Activated CD4-positive, alpha-beta T cell treated with anti-CD3 and anti-CD28 coated beads, Interleukin-2, amount 10 ng/mL, durations not matched to agents 24 days and 14 days (primary cell): ENCODE measurements around the gene PDXDC1. TPM values are rescaled to one million over a fixed set of nuclear protein-coding genes. Genes with fewer than 3 reads are reported as not detected.
"Not testable (repeated sequence)": the region's sequence is repeated elsewhere in the genome, so short reads cannot be mapped to it uniquely, and the experiment has no call there.

ENCODE experiments used
- DNase-seq: peaks from one replicate; pipeline ENCODE4 v3.0.0; 2022
- H3K27ac Mint-ChIP-seq: one replicate; pipeline ENCODE4 v1.8.0; 2022; ENCODE audit warnings: mild to moderate bottlenecking, mixed read lengths
- H3K27me3 Mint-ChIP-seq: one replicate; pipeline ENCODE4 v1.8.0; 2022; ENCODE audit warnings: mixed read lengths
- H3K36me3 Mint-ChIP-seq: one replicate; pipeline ENCODE4 v1.8.0; 2022; ENCODE audit warnings: low read depth, mild to moderate bottlenecking, mixed read lengths
- H3K4me1 Mint-ChIP-seq: one replicate; pipeline ENCODE4 v1.8.0; 2021; ENCODE audit warnings: mixed read lengths
- H3K4me3 Mint-ChIP-seq: one replicate; pipeline ENCODE4 v1.8.0; 2022; ENCODE audit warnings: mild to moderate bottlenecking, moderate library complexity, mixed read lengths
- H3K9me3 Mint-ChIP-seq: one replicate; pipeline ENCODE4 v1.8.0; 2021; ENCODE audit warnings: mixed read lengths
- intact Hi-C: fragments of 100-400 bp; cut with micrococcal nuclease; formaldehyde crosslinking; loops from one replicate; pipeline ENCODE4 v1.15.1; 2023
- total RNA-seq: library from RNA; stranded (reverse); gene quantifications from 2 replicates; pipeline ENCODE4 v1.2.3, GENCODE V29; 2022

The PDXDC1 gene
- total RNA-seq, 1 donor from 2014 or later, result 56.1 TPM

- H3K36me3 Mint-ChIP-seq, H3K27me3 Mint-ChIP-seq, H3K4me1 Mint-ChIP-seq, DNase-seq, H3K4me3 Mint-ChIP-seq, H3K9me3 Mint-ChIP-seq, intact Hi-C loops, H3K27ac Mint-ChIP-seq: not testable (repeated sequence)
Measured at GRCh38 chr16:15143601-15144091, 168.8 kb downstream of the PDXDC1 start.

- H3K27me3 Mint-ChIP-seq, DNase-seq, H3K4me1 Mint-ChIP-seq, H3K9me3 Mint-ChIP-seq, H3K27ac Mint-ChIP-seq, H3K36me3 Mint-ChIP-seq, H3K4me3 Mint-ChIP-seq, intact Hi-C loops: not testable (repeated sequence)
Measured at GRCh38 chr16:15144092-15144631, 169.3 kb downstream of the PDXDC1 start.

DNA sequence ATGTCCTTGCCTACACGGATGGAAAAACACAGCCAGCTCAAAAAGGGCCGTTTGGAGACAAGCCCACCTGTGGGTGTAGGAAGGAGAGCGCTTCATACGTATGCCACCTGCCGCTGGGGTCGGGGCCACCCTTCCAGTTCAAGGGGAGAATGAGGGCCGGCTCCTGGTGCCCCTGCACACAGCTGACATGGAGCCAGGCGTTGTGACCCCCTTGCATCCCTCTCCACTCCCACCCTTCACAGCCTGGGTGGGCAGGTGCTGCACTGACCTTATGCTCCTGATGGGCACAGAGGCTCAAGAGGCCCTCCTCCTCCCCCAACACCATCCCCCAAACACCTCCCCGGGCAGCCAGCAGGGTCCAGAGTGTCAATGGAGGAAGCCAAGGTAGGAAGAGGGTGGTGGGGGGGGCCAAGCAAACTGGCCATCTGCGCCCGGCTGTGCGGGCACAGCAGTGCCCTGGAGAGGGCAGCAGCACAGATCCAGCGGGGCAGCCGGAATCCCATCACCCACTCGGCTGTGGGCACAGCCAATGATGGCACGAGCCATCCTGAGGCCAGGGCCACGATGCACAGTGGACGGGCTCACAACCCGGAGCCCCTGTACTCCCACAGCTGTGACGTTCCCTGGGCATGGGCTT, 170.1 kb downstream of the PDXDC1 start:
- intact Hi-C loops, H3K9me3 Mint-ChIP-seq, DNase-seq, H3K27ac Mint-ChIP-seq, H3K27me3 Mint-ChIP-seq, H3K4me3 Mint-ChIP-seq, H3K4me1 Mint-ChIP-seq, H3K36me3 Mint-ChIP-seq: not testable (repeated sequence)

- intact Hi-C loops, H3K4me1 Mint-ChIP-seq, H3K27ac Mint-ChIP-seq, H3K4me3 Mint-ChIP-seq, H3K9me3 Mint-ChIP-seq, H3K27me3 Mint-ChIP-seq, DNase-seq, H3K36me3 Mint-ChIP-seq: not testable (repeated sequence)
Measured at GRCh38 chr16:15145418-15146263, 170.8 kb downstream of the PDXDC1 start.

- H3K4me1 Mint-ChIP-seq, H3K27ac Mint-ChIP-seq, DNase-seq, intact Hi-C loops, H3K4me3 Mint-ChIP-seq, H3K27me3 Mint-ChIP-seq, H3K9me3 Mint-ChIP-seq, H3K36me3 Mint-ChIP-seq: not testable (repeated sequence)
Measured at GRCh38 chr16:15146264-15146662, 171.4 kb downstream of the PDXDC1 start.

- H3K36me3 Mint-ChIP-seq, intact Hi-C loops, H3K4me1 Mint-ChIP-seq, H3K9me3 Mint-ChIP-seq, H3K27me3 Mint-ChIP-seq, H3K4me3 Mint-ChIP-seq, DNase-seq, H3K27ac Mint-ChIP-seq: not testable (repeated sequence)
Measured at GRCh38 chr16:15148831-15149230, 174.0 kb downstream of the PDXDC1 start.

- H3K4me3 Mint-ChIP-seq, DNase-seq, H3K36me3 Mint-ChIP-seq, H3K27ac Mint-ChIP-seq, H3K27me3 Mint-ChIP-seq, H3K4me1 Mint-ChIP-seq, intact Hi-C loops, H3K9me3 Mint-ChIP-seq: not testable (repeated sequence)
Measured at GRCh38 chr16:15149260-15149659, 174.4 kb downstream of the PDXDC1 start.

DNA sequence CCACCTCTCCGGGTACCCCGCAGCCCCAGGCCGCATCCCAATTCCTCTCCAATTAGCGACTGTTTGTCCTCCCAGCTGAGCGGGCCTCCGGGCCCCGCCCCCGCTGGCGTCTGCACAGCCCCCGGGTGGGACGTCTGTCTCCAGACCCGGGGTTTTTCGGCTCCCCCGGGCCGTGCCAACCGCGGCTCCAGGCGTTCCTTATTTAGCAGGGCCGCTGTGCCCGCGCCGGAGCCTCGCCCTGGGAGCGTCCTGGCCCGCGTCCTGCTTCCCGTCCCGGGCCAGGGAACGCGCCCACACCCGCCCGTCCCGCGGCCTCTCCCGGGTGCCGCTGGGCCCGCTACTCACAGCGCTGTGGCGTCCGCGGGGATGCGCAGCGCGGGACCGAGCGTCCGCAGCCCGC, 179.2 kb downstream of the PDXDC1 start:
- peak; percentile 73 for DNase-seq
- peak overlapping the region; percentile 78 for H3K4me3 Mint-ChIP-seq
- H3K27ac Mint-ChIP-seq, H3K4me1 Mint-ChIP-seq, H3K27me3 Mint-ChIP-seq, H3K9me3 Mint-ChIP-seq, H3K36me3 Mint-ChIP-seq, intact Hi-C loops: not testable (repeated sequence)

GRCh38 chr16:15154650-15155562, 180.1 kb downstream of the PDXDC1 start:
- intact Hi-C loops, H3K9me3 Mint-ChIP-seq, H3K4me1 Mint-ChIP-seq, H3K36me3 Mint-ChIP-seq, H3K27me3 Mint-ChIP-seq: not testable (repeated sequence)
- peak; percentile 97 for DNase-seq
- H3K27ac Mint-ChIP-seq, result peak overlapping the region; percentile 62
- H3K4me3 Mint-ChIP-seq, result peak overlapping the region; percentile 83

- H3K9me3 Mint-ChIP-seq, H3K4me3 Mint-ChIP-seq, intact Hi-C loops, DNase-seq, H3K36me3 Mint-ChIP-seq, H3K27ac Mint-ChIP-seq, H3K4me1 Mint-ChIP-seq, H3K27me3 Mint-ChIP-seq: not testable (repeated sequence)
Measured at GRCh38 chr16:15157644-15158043, 182.8 kb downstream of the PDXDC1 start.

DNA sequence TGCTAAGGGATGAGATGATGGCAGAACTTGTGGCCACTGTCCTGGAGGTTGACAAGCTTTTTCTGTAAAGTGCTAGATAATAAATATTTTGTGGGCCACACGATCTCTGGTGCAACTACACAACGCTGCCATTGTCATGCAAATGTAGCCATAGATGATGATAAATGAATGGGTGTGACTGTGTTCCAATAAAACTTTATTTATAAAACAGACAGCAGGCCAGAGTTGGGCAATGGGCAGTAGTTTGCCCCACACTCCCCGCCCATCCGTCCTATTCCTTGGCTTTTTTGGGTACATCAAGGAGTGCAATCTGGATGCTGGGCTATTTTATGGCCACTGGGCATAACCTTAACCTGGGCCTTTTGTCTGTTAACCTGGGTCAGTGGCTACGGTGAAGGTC, 184.8 kb downstream of the PDXDC1 start:
- H3K9me3 Mint-ChIP-seq, H3K4me1 Mint-ChIP-seq, H3K36me3 Mint-ChIP-seq, H3K4me3 Mint-ChIP-seq, DNase-seq, H3K27ac Mint-ChIP-seq, intact Hi-C loops, H3K27me3 Mint-ChIP-seq: not testable (repeated sequence)

GRCh38 chr16:15160571-15160970, 185.7 kb downstream of the PDXDC1 start:
- H3K4me1 Mint-ChIP-seq, H3K36me3 Mint-ChIP-seq, DNase-seq, intact Hi-C loops, H3K9me3 Mint-ChIP-seq, H3K27me3 Mint-ChIP-seq, H3K27ac Mint-ChIP-seq, H3K4me3 Mint-ChIP-seq: not testable (repeated sequence)

DNA sequence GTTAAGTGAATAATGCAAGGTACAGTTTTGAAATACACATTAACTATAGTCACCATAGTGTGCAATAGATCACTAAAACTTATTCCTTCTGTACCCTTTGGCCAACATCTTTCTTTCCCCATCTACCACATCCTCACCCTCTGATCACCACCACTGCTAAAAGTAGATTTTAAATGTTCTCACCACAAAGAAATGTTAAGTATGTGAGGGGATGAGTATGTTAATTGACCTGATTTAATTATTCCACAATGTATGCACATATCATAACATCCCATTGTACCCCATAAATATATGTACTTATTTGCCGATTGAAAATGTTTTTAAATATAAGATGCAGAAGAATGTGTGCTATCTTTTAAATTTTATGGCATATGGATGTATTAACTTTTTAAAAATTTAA, 188.2 kb downstream of the PDXDC1 start:
- H3K4me1 Mint-ChIP-seq, intact Hi-C loops, H3K36me3 Mint-ChIP-seq, H3K4me3 Mint-ChIP-seq, H3K9me3 Mint-ChIP-seq, DNase-seq, H3K27ac Mint-ChIP-seq: not testable (repeated sequence)
- H3K27me3 Mint-ChIP-seq, result peaks cover 14% of the 10 kb centered on the region

DNA sequence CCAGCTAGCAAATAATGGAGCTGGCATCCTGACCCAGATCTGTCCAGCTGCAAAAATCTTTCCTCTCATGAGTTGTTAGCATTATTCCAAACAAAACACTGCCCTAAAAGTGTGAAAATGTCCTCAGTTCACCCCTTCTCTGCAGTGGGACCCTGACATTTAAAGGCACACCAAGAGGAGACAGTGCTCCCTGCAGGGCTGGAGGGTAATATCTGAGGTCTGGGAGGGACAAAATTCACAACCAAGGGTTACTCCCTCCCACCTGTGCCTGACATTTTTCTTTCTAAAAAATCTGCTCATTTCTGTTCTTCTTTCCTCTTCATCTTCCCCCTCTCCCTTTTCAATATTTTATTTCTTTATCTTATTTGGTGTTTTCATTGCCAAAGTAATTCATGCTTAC, 191.4 kb downstream of the PDXDC1 start:
- H3K36me3 Mint-ChIP-seq, H3K4me3 Mint-ChIP-seq, DNase-seq, H3K27ac Mint-ChIP-seq, H3K9me3 Mint-ChIP-seq, intact Hi-C loops, H3K4me1 Mint-ChIP-seq: not testable (repeated sequence)
- H3K27me3 Mint-ChIP-seq, result peaks cover 20% of the 10 kb centered on the region
